Measurements from ENCODE around the gene H3-3A.
"Not testable (repeated sequence)": the region's sequence is repeated elsewhere in the genome, so short reads cannot be mapped to it uniquely, and the experiment has no call there.

The H3-3A gene

GRCh38 chr1:226083302-226084101, 21.0 kb downstream of the H3-3A start:
- TF ChIP-seq CTCF (IDR thresholded peaks at IDR 0.05; ENCODE audit: low read depth, low read length, missing control alignments), result no peak
- DNase-seq (ENCODE audit: low read depth), result peak; percentile 65
- H3K4me3 ChIP-seq (ENCODE audit: low read depth, low read length), result peak overlapping the region; percentile 62

GRCh38 chr1:226085675-226086285, 23.3 kb downstream of the H3-3A start:
- H3K4me3 ChIP-seq (ENCODE audit: low read depth, low read length), result no peak overlapping the region
- no peak for TF ChIP-seq CTCF (IDR thresholded peaks at IDR 0.05; ENCODE audit: low read depth, low read length, missing control alignments)
- DNase-seq (ENCODE audit: low read depth), result no peak

GRCh38 chr1:226086776-226087175, 24.3 kb downstream of the H3-3A start:
- no peak for TF ChIP-seq CTCF (IDR thresholded peaks at IDR 0.05; ENCODE audit: low read depth, low read length, missing control alignments)
- no peak for DNase-seq (ENCODE audit: low read depth)

GRCh38 chr1:226091461-226091860, 28.9 kb downstream of the H3-3A start:
- TF ChIP-seq CTCF (IDR thresholded peaks at IDR 0.05; ENCODE audit: low read depth, low read length, missing control alignments), result no peak
- no peak overlapping the region for H3K4me3 ChIP-seq (ENCODE audit: low read depth, low read length)
- DNase-seq (ENCODE audit: low read depth), result no peak

More at GRCh38 chr1:226086776-226087175, 24.3 kb downstream of the H3-3A start:
- no peak overlapping the region for H3K4me3 ChIP-seq (ENCODE audit: low read depth, low read length)

- H3K4me3 ChIP-seq (ENCODE audit: low read depth, low read length); DNase-seq (ENCODE audit: low read depth): not testable (repeated sequence)
These were observed 29.7 kb downstream of the H3-3A start for GRCh38 chr1:226092048-226092820.

- H3K4me3 ChIP-seq (ENCODE audit: low read depth, low read length), result no peak overlapping the region
- TF ChIP-seq CTCF (IDR thresholded peaks at IDR 0.05; ENCODE audit: low read depth, low read length, missing control alignments), result no peak
- DNase-seq (ENCODE audit: low read depth), result no peak
These were observed 30.4 kb downstream of the H3-3A start for GRCh38 chr1:226092965-226093364.

- no peak overlapping the region for H3K4me3 ChIP-seq (ENCODE audit: low read depth, low read length)
- TF ChIP-seq CTCF (IDR thresholded peaks at IDR 0.05; ENCODE audit: low read depth, low read length, missing control alignments), result no peak
- no peak for DNase-seq (ENCODE audit: low read depth)
These were observed 31.1 kb downstream of the H3-3A start for GRCh38 chr1:226093621-226094020.
